Fibroblast of lung (primary cell): ENCODE data around the gene MEIS2. TPM values are rescaled to one million over a fixed set of nuclear protein-coding genes. Genes with fewer than 3 reads are reported as not detected.

Experiments
- DNase-seq, 2 donors: peaks; one replicate each; pipeline versions ENCODE4 v3.0.0 to v3.0.0-alpha.2; 2010; ENCODE audit warnings: low read depth in 2 of 2
- H2AFZ ChIP-seq: 2 replicates; pipeline ENCODE4 v1.5.1; 2012; ENCODE audit warnings: low read length, control low read depth, inconsistent platforms
- H3K27ac ChIP-seq: 2 replicates; pipeline ENCODE4 v1.5.1; 2011; ENCODE audit warnings: low read length, control low read depth; ENCODE audit not compliant: insufficient read depth
- H3K27me3 ChIP-seq: 2 replicates; pipeline ENCODE4 v1.5.1; 2011; ENCODE audit warnings: mild to moderate bottlenecking, low read length; ENCODE audit not compliant: control insufficient read depth, insufficient read depth
- H3K36me3 ChIP-seq: 2 replicates; pipeline ENCODE4 v1.5.1; 2011; ENCODE audit warnings: low read length; ENCODE audit not compliant: control insufficient read depth, insufficient read depth
- H3K4me1 ChIP-seq: 2 replicates; pipeline ENCODE4 v1.5.1; 2011; ENCODE audit warnings: low read length; ENCODE audit not compliant: control insufficient read depth, insufficient read depth; ENCODE audit errors: extremely low read depth
- H3K4me2 ChIP-seq: 2 replicates; pipeline ENCODE4 v1.5.1; 2011; ENCODE audit warnings: low read length, control low read depth; ENCODE audit not compliant: insufficient read depth; ENCODE audit errors: extremely low read depth
- H3K4me3 ChIP-seq, 4 experiments: fragments of 200-600 bp in 1 of 4; sonication (generic) in 1 of 4; replicated peaks in 1 of 4; 2 replicates each; pipeline ENCODE4 v1.5.1; 2011 to 2016; ENCODE audit warnings: low read length in 4 of 4, low read depth in 3 of 4, mild to moderate bottlenecking in 3 of 4, control low read depth in 2 of 4, inconsistent platforms in 1 of 4, mixed read lengths in 1 of 4; ENCODE audit not compliant: insufficient read depth in 1 of 4; ENCODE audit errors: control extremely low read depth in 1 of 4
- H3K79me2 ChIP-seq: 2 replicates; pipeline ENCODE4 v1.5.1; 2012; ENCODE audit warnings: mild to moderate bottlenecking, low read length, inconsistent platforms; ENCODE audit not compliant: control insufficient read depth, insufficient read depth
- H3K9ac ChIP-seq: 2 replicates; pipeline ENCODE4 v1.5.1; 2011; ENCODE audit warnings: mild to moderate bottlenecking, low read length, control low read depth; ENCODE audit not compliant: insufficient read depth
- H3K9me3 ChIP-seq: 2 replicates; pipeline ENCODE4 v1.5.1; 2012; ENCODE audit warnings: low read depth, low read length; ENCODE audit not compliant: control insufficient read depth, insufficient read depth
- H4K20me1 ChIP-seq: 2 replicates; pipeline ENCODE4 v1.5.1; 2011; ENCODE audit warnings: low read length; ENCODE audit not compliant: control insufficient read depth, insufficient read depth; ENCODE audit errors: extremely low read depth
- CTCF ChIP-seq, 2 donors: IDR thresholded peaks in 1 of 2; conservative IDR thresholded peaks in 1 of 2; 1 replicate in 1 of 2; 2 replicates in 1 of 2; pipeline ENCODE4 v1.5.1; 2011 to 2012; ENCODE audit warnings: low read length in 2 of 2, control low read depth in 1 of 2, inconsistent platforms in 1 of 2, low read depth in 1 of 2, mild to moderate bottlenecking in 1 of 2
- EZH2 ChIP-seq: IDR thresholded peaks from 2 replicates; pipeline ENCODE4 v1.5.1; 2012; ENCODE audit warnings: low read length, control low read depth, mild to moderate bottlenecking; ENCODE audit errors: missing control alignments
- polyA plus RNA-seq, 2 donors: library from polyadenylated mRNA; depleted of rRNA in 1 of 2; stranded (reverse) in 1 of 2; unstranded in 1 of 2; fragments of >200 nt; gene quantifications; 2 replicates each; pipeline ENCODE4 v1.2.1, GENCODE V29; 2011 to 2012; ENCODE audit warnings: missing spikeins in 1 of 2
- total RNA-seq: library from RNA; depleted of rRNA; stranded (reverse); fragments of >200 nt; gene quantifications from 2 replicates; pipeline ENCODE4 v1.2.1, GENCODE V29; 2014

MEIS2 gene
- total and polyA plus RNA-seq, 2 donors (not counting 1 experiment from before 2014, with no cell fraction given): 31.0 to 37.1 TPM

- H3K4me3 ChIP-seq: no peak overlapping the region
- H3K79me2 ChIP-seq: peaks cover 8% of the 10 kb centered on the region
- H3K4me1 ChIP-seq: no peaks in the 10 kb centered on the region
Measured at GRCh38 chr15:37079726-37080125, 20.6 kb downstream of the MEIS2 start.

DNA sequence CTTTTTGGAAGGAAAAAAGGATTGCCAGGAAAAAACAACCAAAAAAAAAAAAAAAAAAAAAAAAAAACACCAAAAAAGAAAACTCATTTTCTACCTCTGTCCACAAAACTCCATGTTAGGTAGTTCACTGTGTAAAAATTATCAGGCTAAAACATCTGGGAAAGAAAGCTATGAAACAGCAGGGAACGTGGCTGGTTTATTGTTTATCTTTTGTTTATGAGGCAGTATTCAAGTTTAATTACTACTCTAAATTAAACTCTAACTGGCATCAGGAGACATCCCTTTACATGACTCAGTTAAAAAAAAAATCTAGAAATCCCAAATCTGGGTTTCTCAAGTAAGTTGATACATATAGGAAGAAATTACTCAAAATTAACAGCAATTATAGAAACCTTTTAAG is 21.8 kb downstream of the MEIS2 start:
- H3K9me3 ChIP-seq: no peaks in the 10 kb centered on the region
- H2AFZ ChIP-seq: no peak overlapping the region
- H3K36me3 ChIP-seq: no peaks in the 10 kb centered on the region
- peaks cover 4% of the 10 kb centered on the region for H3K79me2 ChIP-seq
- no peak overlapping the region for H3K9ac ChIP-seq
- TF ChIP-seq CTCF (conservative IDR thresholded peaks at IDR 0.05 in 1 of 2, IDR thresholded peaks at IDR 0.05 in 1 of 2; ENCODE audit: low read depth in 1 of 2, low read length in 2 of 2) (no peak), EZH2 (no peak)
- no peaks in the 10 kb centered on the region for H3K4me1 ChIP-seq
- H4K20me1 ChIP-seq: no peaks in the 10 kb centered on the region
- DNase-seq: no peak
- no peaks in the 10 kb centered on the region for H3K27me3 ChIP-seq
- no peak overlapping the region for H3K27ac ChIP-seq
- no peak overlapping the region for H3K4me3 ChIP-seq
- no peak overlapping the region for H3K4me2 ChIP-seq

More at GRCh38 chr15:37079726-37080125, 20.6 kb downstream of the MEIS2 start:
- H3K27me3 ChIP-seq: no peaks in the 10 kb centered on the region
- DNase-seq: peak; percentile 86 to 89
- TF ChIP-seq EZH2 (no peak), CTCF (conservative IDR thresholded peaks at IDR 0.05 in 1 of 2, IDR thresholded peaks at IDR 0.05 in 1 of 2; ENCODE audit: low read depth in 1 of 2, low read length in 2 of 2) (no peak)
- no peak overlapping the region for H3K27ac ChIP-seq
- no peaks in the 10 kb centered on the region for H3K36me3 ChIP-seq
- H2AFZ ChIP-seq: no peak overlapping the region
- H3K4me2 ChIP-seq: peak overlapping the region; percentile 26
- H3K9ac ChIP-seq: no peak overlapping the region
- H4K20me1 ChIP-seq: no peaks in the 10 kb centered on the region
- H3K9me3 ChIP-seq: no peaks in the 10 kb centered on the region

- Histone ChIP-seq H3K27me3 (no peaks in the 10 kb centered on the region), H3K4me1 (no peaks in the 10 kb centered on the region), H3K4me3 (no peak overlapping the region), H3K9ac (no peak overlapping the region), H3K27ac (no peak overlapping the region), H3K36me3 (no peaks in the 10 kb centered on the region), H3K79me2 (peaks cover 4% of the 10 kb centered on the region), H3K9me3 (no peaks in the 10 kb centered on the region), H2AFZ (no peak overlapping the region), H3K4me2 (no peak overlapping the region), H4K20me1 (no peaks in the 10 kb centered on the region)
- DNase-seq: peak in 1 of 2 donors; percentile 20
- no peak for TF ChIP-seq EZH2
- TF ChIP-seq CTCF (conservative IDR thresholded peaks at IDR 0.05 in 1 of 2, IDR thresholded peaks at IDR 0.05 in 1 of 2; ENCODE audit: low read depth in 1 of 2, low read length in 2 of 2): no peak
Measured at GRCh38 chr15:37077623-37078351, 22.6 kb downstream of the MEIS2 start.
